IMR-90 (cell line): ENCODE data around the gene RGS3.

Source experiments
- BHLHE40 ChIP-seq: fragments of 150-350 bp; IDR thresholded peaks from 2 replicates; pipeline ENCODE4 v1.6.1; 2016; ENCODE audit warnings: mild to moderate bottlenecking, low read depth, low read length
- CEBPB ChIP-seq: IDR thresholded peaks from 2 replicates; pipeline ENCODE4 v1.6.1; 2012; ENCODE audit warnings: low read depth, low read length, improper control_type of control experiment
- CHD1 ChIP-seq: IDR thresholded peaks from 2 replicates; pipeline ENCODE4 v1.6.1; 2012; ENCODE audit warnings: low read depth, low read length, improper control_type of control experiment
- CTCF ChIP-seq: conservative IDR thresholded peaks from 2 replicates; pipeline ENCODE4 v1.5.1; 2012; ENCODE audit warnings: mild to moderate bottlenecking, low read depth, low read length, improper control_type of control experiment
- MAZ ChIP-seq: IDR thresholded peaks from 2 replicates; pipeline ENCODE4 v1.6.1; 2012; ENCODE audit warnings: low read depth, mild to moderate bottlenecking, low read length, improper control_type of control experiment, moderate library complexity, borderline replicate concordance
- MXI1 ChIP-seq: IDR thresholded peaks from 2 replicates; pipeline ENCODE4 v1.6.1; 2012; ENCODE audit warnings: low read depth, mild to moderate bottlenecking, low read length, moderate library complexity, borderline replicate concordance
- POLR2A ChIP-seq: IDR thresholded peaks from 2 replicates; pipeline ENCODE4 v1.6.1; 2012; ENCODE audit warnings: mild to moderate bottlenecking, low read depth, low read length
- RAD21 ChIP-seq: IDR thresholded peaks from 2 replicates; pipeline ENCODE4 v1.6.1; 2012; ENCODE audit warnings: low read length, improper control_type of control experiment
- RCOR1 ChIP-seq: IDR thresholded peaks from 2 replicates; pipeline ENCODE4 v1.6.1; 2012; ENCODE audit warnings: mild to moderate bottlenecking, low read length, improper control_type of control experiment; ENCODE audit not compliant: insufficient replicate concordance

GRCh38 chr9:113566712-113567071 lies 103.2 kb downstream of the RGS3 start:
- TF ChIP-seq CTCF (no peak), POLR2A (no peak), MAZ (no peak), RCOR1 (no peak), CHD1 (no peak), BHLHE40 (no peak), MXI1 (no peak), RAD21 (no peak), CEBPB (no peak)
